HepG2 (cell line): ENCODE measurements around the gene IGF2BP1. TPM values are rescaled to one million over a fixed set of nuclear protein-coding genes. Genes with fewer than 3 reads are reported as not detected.
A peak's percentile ranks its signal among the peaks of the same experiment; 100 is the strongest.

ENCODE experiments used
- ATF6 ChIP-seq: sonication (generic); formaldehyde crosslinking; conservative IDR thresholded peaks from 2 replicates; pipeline ENCODE4 v1.4.0; 2020; ENCODE audit warnings: missing genetic modification reagents
- IKZF5 ChIP-seq: IDR thresholded peaks from 2 replicates; pipeline ENCODE4 v1.6.1; 2018; ENCODE audit warnings: missing genetic modification reagents, mild to moderate bottlenecking, missing compliant biosample characterization
- NCOA5 ChIP-seq: sonication (generic); formaldehyde crosslinking; IDR thresholded peaks from 2 replicates; pipeline ENCODE4 v1.4.0; 2020; ENCODE audit warnings: missing genetic modification reagents
- NFAT5 ChIP-seq: sonication (generic); formaldehyde crosslinking; IDR thresholded peaks from 2 replicates; pipeline ENCODE4 v1.4.0; 2020; ENCODE audit warnings: missing genetic modification reagents
- TBX3 ChIP-seq: fragments of 450-650 bp; IDR thresholded peaks from 2 replicates; pipeline ENCODE4 v1.6.1; 2017; ENCODE audit warnings: antibody characterized with exemption, mild to moderate bottlenecking, inconsistent platforms, borderline replicate concordance
- ZNF263 ChIP-seq: sonication (generic); formaldehyde crosslinking; IDR thresholded peaks from 2 replicates; pipeline ENCODE4 v1.4.0; 2020; ENCODE audit warnings: missing genetic modification reagents
- ZNF281 ChIP-seq: sonication (generic); formaldehyde crosslinking; IDR thresholded peaks from 2 replicates; pipeline ENCODE4 v1.4.0; 2020; ENCODE audit warnings: missing genetic modification reagents, borderline replicate concordance
- ZNF674 ChIP-seq: sonication (generic); formaldehyde crosslinking; IDR thresholded peaks from 2 replicates; pipeline ENCODE4 v1.5.0; 2020; ENCODE audit warnings: low read depth, mild to moderate bottlenecking, missing genetic modification reagents
- polyA plus RNA-seq, 8 experiments: library from polyadenylated mRNA; depleted of rRNA in 3 of 8; stranded (reverse) in 7 of 8; unstranded in 1 of 8; fragments of >200 nt; fragmentation: Illumina TruSeq in 4 of 8; extraction: Trizol in 4 of 8; gene quantifications; 2 replicates each; pipeline versions ENCODE4 v1.2.1 to v1.2.3, GENCODE V29; 2011 to 2016; ENCODE audit warnings: low read depth in 4 of 8, missing spikeins in 1 of 8, mixed read lengths in 1 of 8; ENCODE audit not compliant: insufficient read depth in 1 of 8
- total RNA-seq, 5 experiments: library from RNA; depleted of rRNA; stranded (reverse); fragments of >200 nt; fragmentation: Illumina TruSeq; extraction: Trizol; gene quantifications; 2 replicates each; pipeline ENCODE4 v1.2.3, GENCODE V29; 2016; ENCODE audit warnings: low read depth in 1 of 5

Gene IGF2BP1
- total and polyA plus RNA-seq, 2 of the 13 experiments (the other 11 are each of a cell fraction or from before 2014, with no cell fraction given): 29.7 to 75.1 TPM

GRCh38 chr17:49018748-49019147 lies 21.6 kb downstream of the IGF2BP1 start (continued):
- TF ChIP-seq ATF6 (CRISPR knock-in tag) (no peak), ZNF674 (CRISPR knock-in tag) (no peak), ZNF263 (peak; percentile 70), TBX3 (no peak), IKZF5 (no peak), ZNF281 (peak; percentile 52; the same call in 1 of the 2 replicates), NCOA5 (CRISPR knock-in tag) (no peak), NFAT5 (CRISPR knock-in tag) (no peak)
- TF ChIP-seq, all 625 proteins: peak for 4
